GM04503 (cell line): ENCODE results near the gene TTC21A.
A peak's percentile ranks its signal among the peaks of the same experiment; 100 is the strongest.
"Not testable (repeated sequence)": the region's sequence is repeated elsewhere in the genome, so short reads cannot be mapped to it uniquely, and the experiment has no call there.

Source experiments
- DNase-seq: peaks from one replicate; pipeline ENCODE4 v3.0.0-alpha.2; 2012; ENCODE audit warnings: low read depth

Gene TTC21A

GRCh38 chr3:39107388-39108199 lies at the start of gene TTC21A, which contains the start of gene GORASP1:
Gene TTC21A, plus strand, starts transcription at chr3:39107680. Its CDS starts 158 bp downstream, at chr3:39107838.
Gene GORASP1, minus strand, starts transcription at chr3:39107627. Its CDS starts 86 bp downstream, at chr3:39107541.
- DNase-seq, result peak; percentile 65

GRCh38 chr3:39061228-39061627 lies 46.3 kb upstream of the TTC21A start:
- not testable (repeated sequence) for DNase-seq

DNA sequence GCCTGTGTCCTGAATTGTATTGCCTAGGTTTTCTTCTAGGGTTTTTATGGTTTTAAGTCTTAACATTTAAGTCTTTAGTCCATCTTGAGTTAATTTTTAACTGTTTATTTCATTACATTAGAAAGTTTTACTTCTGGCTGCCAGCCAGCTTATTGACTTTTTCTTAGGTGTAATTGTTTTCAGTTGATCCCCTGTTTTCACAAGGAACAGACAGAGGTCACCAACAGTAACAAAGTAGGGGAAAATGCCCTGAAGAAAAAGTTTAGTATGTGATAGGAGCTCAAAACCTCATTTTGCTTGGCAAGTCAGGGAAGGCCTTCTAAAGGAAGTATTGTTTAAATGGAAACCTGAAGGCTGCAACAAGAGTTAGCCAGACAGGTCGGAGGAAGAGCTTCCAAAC lies 45.3 kb upstream of the TTC21A start:
- no peak for DNase-seq

- DNase-seq, result no peak
These were observed 44.3 kb upstream of the TTC21A start for GRCh38 chr3:39063143-39063542.

DNA sequence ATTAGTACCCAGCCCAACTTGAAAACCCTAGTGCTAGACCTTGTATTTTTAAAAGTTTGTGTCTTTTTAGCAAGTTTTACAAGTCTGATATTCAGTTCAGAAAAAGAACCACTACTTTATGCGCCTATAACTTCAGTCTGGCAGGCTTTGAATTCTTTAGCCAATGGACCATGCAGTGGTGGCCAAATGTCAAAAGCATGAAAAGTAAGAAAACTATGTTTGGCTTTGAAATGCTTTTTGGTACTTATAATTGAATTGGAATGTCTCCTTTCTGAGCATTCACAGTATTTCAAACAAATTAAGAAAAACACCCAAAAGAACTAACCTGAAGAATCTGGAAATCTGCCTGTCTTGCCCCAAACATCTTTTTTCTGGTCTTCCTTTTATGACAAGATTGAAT lies 42.8 kb upstream of the TTC21A start:
- DNase-seq, result peak; percentile 52

- no peak for DNase-seq
These were observed 42.3 kb upstream of the TTC21A start for GRCh38 chr3:39065197-39065596.

GRCh38 chr3:39067286-39067685 lies 40.2 kb upstream of the TTC21A start:
- no peak for DNase-seq

- DNase-seq, result no peak
These were observed 38.9 kb upstream of the TTC21A start for GRCh38 chr3:39068556-39068955.

DNA sequence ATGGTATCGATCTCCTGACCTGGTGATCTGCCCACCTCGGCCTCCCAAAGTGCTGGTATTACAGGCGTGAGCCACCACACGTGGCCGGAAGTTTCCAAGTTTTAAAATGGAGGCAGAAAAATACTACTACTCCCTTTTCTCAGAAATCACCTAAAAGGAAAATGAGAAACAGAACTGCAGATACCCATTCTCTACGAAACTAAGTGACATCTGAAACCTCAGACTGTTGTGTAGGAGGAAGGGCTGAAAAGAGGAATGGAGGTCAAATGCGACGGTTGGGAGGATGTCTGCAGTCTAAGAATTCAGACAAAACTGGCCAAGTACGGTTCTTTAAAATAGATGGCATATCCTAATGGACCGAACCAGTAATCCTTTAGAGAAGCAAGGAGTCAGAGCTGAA lies 31.6 kb upstream of the TTC21A start:
- no peak for DNase-seq

GRCh38 chr3:39079530-39079929 lies 27.9 kb upstream of the TTC21A start:
- DNase-seq, result no peak

- DNase-seq, result no peak
These were observed 27.5 kb upstream of the TTC21A start for GRCh38 chr3:39080026-39080425.

DNA sequence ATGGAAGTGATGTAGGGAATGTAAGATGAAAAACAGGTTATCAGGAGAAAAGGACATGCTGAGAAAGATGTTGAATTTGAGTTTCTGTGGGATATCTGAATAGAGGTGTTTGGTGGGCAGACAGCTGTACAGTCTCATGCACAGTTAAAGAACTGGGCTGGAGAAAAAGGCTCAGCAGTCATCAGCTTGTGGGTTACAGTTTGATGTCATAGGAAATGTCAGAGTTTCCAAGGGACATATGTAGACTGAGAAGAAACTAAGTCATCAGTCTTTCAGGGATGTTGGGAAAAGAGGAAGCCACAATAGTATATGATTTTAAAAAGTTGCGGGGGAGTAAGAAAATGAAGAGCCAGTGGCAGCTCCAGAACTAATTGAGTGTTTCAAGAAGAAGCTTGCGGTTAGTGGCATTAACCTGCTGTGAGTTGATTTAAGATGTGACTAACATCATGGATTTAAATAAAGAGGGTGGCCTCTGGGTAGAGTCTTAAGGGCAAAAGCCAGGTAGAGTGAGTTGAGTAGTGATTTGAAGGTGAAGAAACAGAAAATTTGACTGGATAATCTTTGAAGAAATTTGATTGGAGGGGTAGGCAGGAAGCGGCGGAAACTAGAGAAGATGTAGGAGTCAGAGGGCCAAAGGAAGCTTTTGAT lies 24.7 kb upstream of the TTC21A start:
- DNase-seq, result no peak

DNA sequence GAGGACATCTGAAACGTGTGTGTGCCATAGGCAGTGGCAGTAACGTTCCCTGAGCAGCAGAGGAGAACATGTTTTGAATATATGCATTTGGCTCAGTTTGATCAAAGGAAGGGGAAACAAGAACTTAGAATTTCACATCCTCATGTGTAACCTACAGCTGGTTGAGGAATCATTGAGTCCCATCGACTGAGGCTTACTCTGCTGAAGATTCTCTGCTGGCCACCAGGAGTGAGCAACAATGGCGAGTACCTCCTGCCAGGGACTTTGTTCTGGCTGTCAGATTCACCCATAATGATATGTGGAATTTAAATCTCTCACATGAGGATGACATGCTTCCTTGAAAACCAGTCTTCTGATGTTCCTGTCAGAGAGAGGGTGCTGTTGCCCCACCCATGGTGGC lies 21.3 kb upstream of the TTC21A start:
- no peak for DNase-seq

GRCh38 chr3:39088456-39088855 lies 19.0 kb upstream of the TTC21A start:
- no peak for DNase-seq

- no peak for DNase-seq
These were observed 18.6 kb upstream of the TTC21A start for GRCh38 chr3:39088889-39089288.

GRCh38 chr3:39090922-39091321 lies 16.6 kb upstream of the TTC21A start:
- no peak for DNase-seq

DNA sequence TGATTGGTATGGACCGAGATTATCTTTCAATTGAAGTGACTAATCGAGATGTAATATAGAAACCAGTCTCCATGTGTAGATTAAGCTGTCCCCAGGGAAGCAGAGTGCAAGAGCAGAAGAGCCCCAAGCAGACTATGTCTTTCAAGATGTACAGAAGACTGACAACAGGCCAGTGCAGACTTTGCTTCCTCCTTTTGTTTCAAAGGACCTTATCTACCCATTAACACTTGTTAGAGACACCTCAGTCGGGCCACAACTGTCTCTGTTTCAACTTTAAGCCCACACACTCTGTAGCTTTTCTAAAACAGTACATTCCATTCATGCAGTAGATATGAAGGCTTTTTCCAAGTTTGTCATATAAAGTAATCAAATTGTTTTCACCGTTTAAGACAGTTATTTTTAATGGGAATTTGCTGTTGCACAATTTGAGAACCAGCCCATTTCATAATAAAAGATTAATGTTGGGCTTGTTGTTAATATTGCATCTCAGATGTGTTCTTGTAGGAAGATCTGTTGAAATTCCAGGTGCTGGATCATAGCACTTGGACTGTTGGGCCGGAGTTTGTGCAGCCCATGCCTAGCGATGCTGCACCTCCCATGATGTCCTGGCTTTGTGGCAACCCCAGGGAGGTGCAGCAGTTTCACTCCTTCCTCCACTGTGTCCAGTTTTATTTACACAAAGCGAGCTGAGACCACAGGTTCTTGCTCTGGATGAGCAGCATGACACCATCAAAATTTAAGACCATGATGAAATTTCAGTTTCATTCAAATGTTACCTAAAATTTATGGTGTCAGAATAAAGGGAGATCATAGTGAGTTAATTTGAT lies 12.4 kb upstream of the TTC21A start:
- DNase-seq, result no peak

DNA sequence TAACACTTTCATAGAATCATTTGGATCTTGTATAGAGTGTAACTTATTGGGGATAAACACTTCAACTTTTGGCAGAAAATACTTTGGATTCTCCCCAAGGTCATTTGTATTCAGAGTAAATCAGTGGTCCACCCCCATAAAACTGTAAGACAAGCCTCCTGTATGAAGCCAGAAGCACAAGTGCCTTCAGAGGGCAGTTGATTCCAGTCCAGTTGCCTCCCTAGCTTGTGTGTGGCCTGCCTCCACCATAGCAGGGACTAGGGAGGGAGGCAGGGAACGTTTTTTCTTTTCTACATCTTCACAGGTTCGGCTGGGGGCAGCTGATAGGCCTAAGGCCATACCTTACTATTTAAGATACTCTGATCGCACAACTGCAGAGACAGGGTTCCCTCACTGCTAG lies 11.7 kb upstream of the TTC21A start:
- DNase-seq, result no peak

GRCh38 chr3:39096775-39097174 lies 10.7 kb upstream of the TTC21A start:
- DNase-seq, result no peak

DNA sequence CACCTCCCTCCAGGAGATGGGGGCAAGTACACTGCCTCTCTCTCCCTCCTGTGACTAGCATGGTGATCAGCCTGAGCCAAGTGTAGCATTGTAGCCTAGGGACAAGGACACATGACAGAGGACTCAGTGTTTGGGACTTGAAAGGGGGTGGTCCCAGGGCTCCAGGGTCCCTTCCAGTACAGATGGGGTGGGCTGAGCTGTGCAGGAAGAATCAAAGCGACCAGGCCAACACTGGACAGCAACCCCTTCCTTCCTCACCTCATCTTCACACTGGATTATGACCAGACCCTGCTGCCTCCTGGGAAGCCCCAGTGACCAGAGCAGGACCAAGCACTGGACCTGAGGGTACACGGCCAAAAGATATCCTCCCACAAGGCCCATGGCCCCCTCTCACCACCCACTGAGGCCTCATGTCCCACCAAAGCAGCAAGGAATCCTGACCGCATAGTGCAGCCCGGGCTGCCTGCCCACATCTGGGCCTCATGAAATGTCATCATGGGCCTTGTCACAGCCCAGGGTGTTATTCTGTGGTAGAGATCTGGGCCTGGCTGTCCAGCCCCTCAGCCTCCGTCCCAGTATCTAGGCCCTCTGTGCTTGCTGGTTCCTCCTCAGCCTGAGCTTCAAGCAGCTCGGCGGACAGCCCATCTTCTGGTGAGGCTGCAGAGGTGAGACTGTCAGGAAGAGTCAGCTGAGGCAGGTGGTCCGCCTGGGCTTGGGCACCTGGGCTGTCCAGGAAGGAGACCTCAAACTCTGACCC lies 9.6 kb upstream of the TTC21A start:
- no peak for DNase-seq

DNA sequence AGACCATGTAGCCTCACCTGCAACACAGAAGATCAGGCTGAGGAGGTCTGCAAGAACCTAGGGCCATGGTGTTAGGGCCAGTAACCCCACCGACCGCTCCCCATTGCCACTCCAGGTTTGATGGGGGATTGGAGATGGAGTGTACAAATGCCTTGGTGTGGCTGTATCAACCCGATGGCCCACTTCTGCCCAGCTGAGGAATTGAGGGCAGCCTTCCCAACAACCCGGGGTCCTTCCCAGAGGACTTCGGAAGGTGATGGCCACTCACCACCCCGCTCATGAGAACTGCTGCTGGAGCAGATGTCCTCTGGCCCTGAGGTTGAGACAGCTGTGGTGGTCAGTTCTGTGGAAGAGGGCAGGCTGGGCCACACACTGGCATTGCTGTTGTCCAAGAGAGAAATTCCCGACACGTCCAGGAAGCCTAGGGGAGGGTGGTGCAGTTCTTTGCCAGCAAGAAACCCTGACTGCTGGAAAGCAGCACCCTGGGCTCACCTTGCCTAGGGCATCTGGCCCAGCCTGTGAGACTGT lies 8.9 kb upstream of the TTC21A start:
- no peak for DNase-seq

DNA sequence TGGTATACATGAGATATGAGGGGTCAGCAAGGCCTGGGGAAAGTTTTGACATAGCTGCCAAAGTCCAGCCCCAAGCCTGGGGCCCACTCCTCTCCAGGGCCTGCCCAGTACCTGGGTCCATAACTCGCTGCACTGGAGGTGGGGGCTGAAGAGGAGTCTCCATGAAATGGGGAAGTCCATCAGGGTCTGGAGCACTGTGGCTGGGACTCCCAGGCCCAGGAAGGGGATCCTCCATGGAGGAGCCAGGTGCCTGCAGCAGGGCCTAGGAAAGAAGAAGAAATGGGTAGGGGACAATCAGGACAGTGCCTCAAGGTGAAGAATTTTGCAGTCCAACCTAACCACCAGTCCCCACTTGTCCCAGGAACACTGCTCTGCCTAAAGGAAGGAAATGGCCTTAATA lies 8.2 kb upstream of the TTC21A start:
- DNase-seq, result no peak
